Neutrophil (primary cell): ENCODE results near the gene LCN15.
"Not testable (repeated sequence)": the region's sequence is repeated elsewhere in the genome, so short reads cannot be mapped to it uniquely, and the experiment has no call there.

Experiments
- H3K27ac ChIP-seq: fragments of 200-600 bp; sonication (generic); 2 replicates; pipeline ENCODE4 v1.5.1; 2016; ENCODE audit warnings: mild to moderate bottlenecking, moderate library complexity
- H3K27me3 ChIP-seq: fragments of 200-600 bp; sonication (generic); 2 replicates; pipeline ENCODE4 v1.6.0; 2016; ENCODE audit warnings: mild to moderate bottlenecking
- H3K36me3 ChIP-seq: fragments of 200-600 bp; sonication (generic); 2 replicates; pipeline ENCODE4 v1.5.1; 2017
- H3K4me1 ChIP-seq, 2 experiments: fragments of 200-600 bp in 1 of 2; sonication (generic) in 1 of 2; 1 replicate in 1 of 2; 2 replicates in 1 of 2; pipeline versions ENCODE4 v1.5.1 to v1.6.1; 2013 to 2016; ENCODE audit warnings: low read depth in 1 of 2, low read length in 1 of 2, mild to moderate bottlenecking in 1 of 2, moderate library complexity in 1 of 2; ENCODE audit not compliant: control insufficient read depth in 1 of 2, insufficient read depth in 1 of 2
- H3K4me3 ChIP-seq, 2 experiments: fragments of 200-600 bp in 1 of 2; sonication (generic) in 1 of 2; 1 replicate in 1 of 2; 2 replicates in 1 of 2; pipeline ENCODE4 v1.5.1; 2013 to 2016; ENCODE audit warnings: low read depth in 1 of 2, low read length in 1 of 2, mild to moderate bottlenecking in 1 of 2, moderate library complexity in 1 of 2
- H3K9me3 ChIP-seq: fragments of 200-600 bp; sonication (generic); 2 replicates; pipeline ENCODE4 v1.5.1; 2016
- CTCF ChIP-seq: fragments of 200-600 bp; sonication (generic); IDR thresholded peaks from 2 replicates; pipeline ENCODE4 v1.5.1; 2016; ENCODE audit warnings: antibody characterized with exemption

LCN15 gene

GRCh38 chr9:136806067-136806466, 41.7 kb upstream of the LCN15 start:
- H3K4me1 ChIP-seq, result peaks cover 32 to 36% of the 10 kb centered on the region in 2 experiments
- H3K27ac ChIP-seq, result no peak overlapping the region
- H3K36me3 ChIP-seq, result peaks cover 6% of the 10 kb centered on the region
- H3K27me3 ChIP-seq, result peaks cover 16% of the 10 kb centered on the region
- no peaks in the 10 kb centered on the region for H3K9me3 ChIP-seq
- no peak for TF ChIP-seq CTCF
- no peak overlapping the region for H3K4me3 ChIP-seq

GRCh38 chr9:136805207-136805740, 41.0 kb upstream of the LCN15 start:
- no peak for TF ChIP-seq CTCF
- no peaks in the 10 kb centered on the region for H3K9me3 ChIP-seq
- H3K27me3 ChIP-seq, result peaks cover 24% of the 10 kb centered on the region
- no peak overlapping the region for H3K27ac ChIP-seq
- no peaks in the 10 kb centered on the region for H3K36me3 ChIP-seq
- H3K4me1 ChIP-seq, result peaks cover 40 to 44% of the 10 kb centered on the region in 2 experiments
- H3K4me3 ChIP-seq, result no peak overlapping the region

GRCh38 chr9:136804509-136805206, 40.3 kb upstream of the LCN15 start:
- Histone ChIP-seq H3K27ac (no peak overlapping the region), H3K9me3 (no peaks in the 10 kb centered on the region), H3K4me1 (peaks cover 44 to 49% of the 10 kb centered on the region in 2 experiments), H3K27me3 (peaks cover 30% of the 10 kb centered on the region), H3K4me3 (no peak overlapping the region), H3K36me3 (no peaks in the 10 kb centered on the region)
- TF ChIP-seq CTCF, result no peak

- Histone ChIP-seq H3K4me1 (peaks cover 43 to 49% of the 10 kb centered on the region in 2 experiments), H3K9me3 (no peaks in the 10 kb centered on the region), H3K36me3 (no peaks in the 10 kb centered on the region), H3K4me3 (no peak overlapping the region), H3K27ac (no peak overlapping the region), H3K27me3 (peaks cover 38% of the 10 kb centered on the region)
- no peak for TF ChIP-seq CTCF
These were observed 39.5 kb upstream of the LCN15 start for GRCh38 chr9:136803551-136804508.

- H3K4me1 ChIP-seq, result peaks cover 35 to 43% of the 10 kb centered on the region in 2 experiments
- peaks cover 46% of the 10 kb centered on the region for H3K27me3 ChIP-seq
- H3K36me3 ChIP-seq, H3K4me3 ChIP-seq, H3K27ac ChIP-seq, H3K9me3 ChIP-seq: not testable (repeated sequence)
These were observed 38.8 kb upstream of the LCN15 start for GRCh38 chr9:136803009-136803550.
